Ovary (tissue), 9 donors: ENCODE data around the gene HOXA1. TPM values are rescaled to one million over a fixed set of nuclear protein-coding genes. Genes with fewer than 3 reads are reported as not detected.
A peak's percentile ranks its signal among the peaks of the same experiment; 100 is the strongest.

ENCODE experiments used
- DNase-seq, 5 donors: peaks; one replicate each; pipeline ENCODE4 v3.0.0-alpha.2; 2019 to 2020
- H3K27ac ChIP-seq, 2 donors: fragments of 200-600 bp; one replicate each; pipeline versions ENCODE4 v1.5.1 to v1.8.0; 2019 to 2022
- H3K27me3 ChIP-seq: fragments of 200-600 bp; one replicate; pipeline ENCODE4 v1.8.0; 2022
- H3K36me3 ChIP-seq: fragments of 200-600 bp; sonication (generic); one replicate; pipeline ENCODE4 v1.5.1; 2019
- H3K4me1 ChIP-seq: one replicate; pipeline ENCODE4 v1.8.1; 2013; ENCODE audit warnings: mild to moderate bottlenecking, moderate library complexity; ENCODE audit not compliant: insufficient read depth
- H3K4me3 ChIP-seq: fragments of 200-600 bp; sonication (generic); one replicate; pipeline ENCODE4 v1.5.1; 2017
- H3K9me3 ChIP-seq, 2 donors: fragments of 200-600 bp in 1 of 2; sonication (generic) in 1 of 2; one replicate each; pipeline versions ENCODE4 v1.5.1 to v1.8.1; 2013 to 2019; ENCODE audit warnings: mild to moderate bottlenecking in 1 of 2, moderate library complexity in 1 of 2
- EP300 ChIP-seq: sonication (generic); formaldehyde crosslinking; IDR thresholded peaks from one replicate; pipeline ENCODE4 v1.6.1; 2017; ENCODE audit warnings: antibody characterized with exemption
- POLR2A ChIP-seq: fragments of 450-650 bp; IDR thresholded peaks from one replicate; pipeline ENCODE4 v1.6.1; 2017; ENCODE audit warnings: antibody characterized with exemption, mild to moderate bottlenecking, moderate library complexity
- WGBS, 3 donors: extraction: QIAGEN DNeasy Blood & Tissue Kit in 1 of 3; methylation state at CpG; one replicate each; pipeline versions ENCODE4 v1.1.5 to v1.1.7; 2013 to 2017; 5-methylcytosine and 5-hydroxymethylcytosine counted together
- intact Hi-C, 4 donors: fragments of 100-400 bp; cut with DNase I; formaldehyde crosslinking; loops; one replicate each; pipeline versions ENCODE4 v1.11.0 to v1.15.1; 2022 to 2023
- polyA plus RNA-seq, 2 donors: library from polyadenylated mRNA; stranded (reverse); fragments of 200-250 nt in 1 of 2; fragments of 350-450 nt in 1 of 2; fragmentation: Illumina TruSeq in 1 of 2; extraction: RNeasy Lipid Tissue Mini Kit (QIAGEN cat#74804) in 1 of 2; gene quantifications; one replicate each; pipeline ENCODE4 v1.2.3, GENCODE V29; 2013 to 2014
- total RNA-seq, 7 donors: library from RNA; depleted of rRNA in 2 of 7; stranded (reverse); fragments of >200 nt in 2 of 7; fragmentation: NEBNext Ultra II Directional in 3 of 7; extraction: Animal tissue kit (Norgen Biotek cat#: 25700) in 3 of 7; gene quantifications; one replicate each; pipeline versions ENCODE4 v1.1.0 to v1.2.4, GENCODE V29; 2016 to 2023
- TF ChIP-seq, protein P1 (sequence below), 3 donors: fragments of 450-650 bp in 2 of 3; fragments of 200-600 bp in 1 of 3; IDR thresholded peaks; one replicate each; pipeline versions ENCODE4 v1.5.1 to v1.8.0; 2016 to 2022; ENCODE audit warnings: antibody characterized with exemption in 3 of 3, mild to moderate bottlenecking in 1 of 3
- donor health status: DM: no; HTN: no; CAD: no; lungs with moderate emphysema.
- donor health status: DM: no; HTN: no; CAD: no.
- donor health status: Bipolar disorder and iron deficiency.
- donor health status: DM: yes; HTN: yes; CAD: no.
- donor health status: DM: no; HTN: no; CAD: no.
- donor health status: DM: yes; HTN: yes; CAD: no.

The HOXA1 gene
- total and polyA plus RNA-seq, 9 donors, result 0.23 to 1.5 (median 0.62) TPM

DNA sequence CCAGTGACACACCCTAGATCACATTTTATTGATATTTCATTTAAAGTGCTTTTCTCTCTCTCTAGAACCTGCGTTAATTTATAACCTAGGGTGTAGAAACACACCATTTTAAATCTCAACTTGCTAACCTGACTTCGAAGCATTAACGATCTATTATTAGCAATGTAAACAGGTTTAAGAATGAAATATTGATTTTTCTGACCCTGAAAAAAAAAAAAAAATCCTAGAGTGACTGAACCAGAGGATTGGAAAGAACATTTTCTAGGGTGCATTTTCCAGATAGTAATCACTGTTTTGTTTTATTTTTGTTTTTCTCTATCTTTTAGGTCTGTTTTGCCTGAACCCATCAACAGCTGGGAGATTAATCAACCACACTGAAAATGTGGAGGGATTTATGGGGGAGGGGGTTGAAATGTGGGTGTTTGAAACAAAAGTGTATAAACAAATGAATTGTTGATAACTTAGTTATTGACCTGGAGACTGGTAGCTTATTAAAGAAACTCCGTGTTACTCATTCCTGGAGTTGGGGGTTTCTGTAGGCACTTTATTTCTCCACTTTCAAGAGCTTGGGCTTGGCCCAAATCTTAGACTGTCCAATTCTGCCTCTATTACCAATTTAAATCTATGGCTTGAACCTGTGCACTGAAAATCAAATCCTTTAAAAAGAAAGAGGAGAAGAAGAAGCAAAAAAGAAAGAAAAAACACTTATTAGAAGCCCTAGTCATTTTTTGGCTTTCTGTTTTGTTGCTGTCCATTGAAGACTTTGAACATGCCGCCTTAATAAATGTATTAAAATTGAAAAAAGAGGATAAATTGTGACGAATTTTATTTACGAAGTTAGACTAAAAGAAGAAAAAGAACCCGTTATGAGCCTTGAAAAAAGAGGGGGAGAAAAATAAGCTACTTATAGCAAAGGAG, 3.9 kb upstream of the HOXA1 start:
- H3K27me3 ChIP-seq, result no peaks in the 10 kb centered on the region
- WGBS, 3 donors, result 78 to 85% (median 84%) methylated on average over 8 of the region's 8 CpGs
- intact Hi-C loops, result no loop called here
- no peak overlapping the region for H3K27ac ChIP-seq
- TF ChIP-seq, protein P1, sequence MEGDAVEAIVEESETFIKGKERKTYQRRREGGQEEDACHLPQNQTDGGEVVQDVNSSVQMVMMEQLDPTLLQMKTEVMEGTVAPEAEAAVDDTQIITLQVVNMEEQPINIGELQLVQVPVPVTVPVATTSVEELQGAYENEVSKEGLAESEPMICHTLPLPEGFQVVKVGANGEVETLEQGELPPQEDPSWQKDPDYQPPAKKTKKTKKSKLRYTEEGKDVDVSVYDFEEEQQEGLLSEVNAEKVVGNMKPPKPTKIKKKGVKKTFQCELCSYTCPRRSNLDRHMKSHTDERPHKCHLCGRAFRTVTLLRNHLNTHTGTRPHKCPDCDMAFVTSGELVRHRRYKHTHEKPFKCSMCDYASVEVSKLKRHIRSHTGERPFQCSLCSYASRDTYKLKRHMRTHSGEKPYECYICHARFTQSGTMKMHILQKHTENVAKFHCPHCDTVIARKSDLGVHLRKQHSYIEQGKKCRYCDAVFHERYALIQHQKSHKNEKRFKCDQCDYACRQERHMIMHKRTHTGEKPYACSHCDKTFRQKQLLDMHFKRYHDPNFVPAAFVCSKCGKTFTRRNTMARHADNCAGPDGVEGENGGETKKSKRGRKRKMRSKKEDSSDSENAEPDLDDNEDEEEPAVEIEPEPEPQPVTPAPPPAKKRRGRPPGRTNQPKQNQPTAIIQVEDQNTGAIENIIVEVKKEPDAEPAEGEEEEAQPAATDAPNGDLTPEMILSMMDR (IDR thresholded peaks at IDR 0.05), result no peak
- TF ChIP-seq POLR2A, result no peak
- no peak for TF ChIP-seq EP300
- H3K4me3 ChIP-seq, result no peak overlapping the region
- peaks cover 4% of the 10 kb centered on the region for H3K4me1 ChIP-seq
- no peak for DNase-seq
- H3K9me3 ChIP-seq, result no peaks in the 10 kb centered on the region
- H3K36me3 ChIP-seq, result no peaks in the 10 kb centered on the region

DNA sequence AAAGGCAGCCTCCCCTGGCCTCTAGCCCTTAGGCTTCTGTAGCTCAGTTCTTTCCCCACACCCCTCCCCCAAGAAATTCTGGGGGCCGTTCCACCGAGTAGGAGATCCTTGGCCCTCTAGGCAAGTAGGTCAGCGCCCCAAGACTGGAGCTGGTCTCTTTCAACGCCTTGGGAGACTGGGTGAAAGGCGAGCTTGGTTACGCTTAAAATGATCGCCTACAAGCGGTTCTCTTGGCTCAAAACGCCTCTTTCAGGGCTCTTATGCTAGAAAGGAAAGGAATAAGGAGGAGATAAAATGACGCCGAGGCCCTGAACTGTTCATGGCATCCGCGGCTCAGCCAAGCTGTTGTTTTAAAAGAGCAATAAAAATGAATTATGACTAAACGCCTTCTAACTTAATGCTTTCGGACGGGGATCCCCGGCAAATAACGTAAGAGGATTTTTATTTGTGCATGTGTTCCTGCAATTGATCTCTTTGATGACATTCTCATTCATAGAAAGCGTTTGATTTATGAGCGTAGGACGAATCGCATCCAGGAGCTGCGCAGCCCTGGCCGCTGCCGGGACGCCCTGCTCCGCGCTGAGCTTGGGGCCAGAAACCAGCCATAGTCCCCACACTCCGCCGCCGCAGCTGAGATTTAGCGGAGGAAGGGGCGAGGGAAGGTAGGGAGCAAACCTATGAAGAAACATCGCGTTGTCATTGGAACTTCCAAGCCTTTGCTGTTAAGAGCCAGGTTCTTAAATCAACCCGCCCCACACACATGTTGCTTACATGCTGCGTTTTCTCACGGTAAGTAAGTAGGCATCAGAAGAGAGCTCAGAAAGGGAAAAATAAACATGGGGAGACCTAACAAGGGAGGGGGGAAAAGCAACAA, 3.0 kb upstream of the HOXA1 start:
- TF ChIP-seq, protein P1 (IDR thresholded peaks at IDR 0.05), result no peak
- Histone ChIP-seq H3K4me3 (peak overlapping the region; percentile 32), H3K9me3 (no peaks in the 10 kb centered on the region), H3K27ac (peak overlapping the region in 1 of 2 donors; percentile 34), H3K4me1 (peaks cover 4% of the 10 kb centered on the region), H3K27me3 (no peaks in the 10 kb centered on the region), H3K36me3 (no peaks in the 10 kb centered on the region)
- WGBS, 3 donors, result 16 to 33% (median 23%) methylated on average over 38 of the region's 38 CpGs
- intact Hi-C loops, result no loop called here
- peak in 3 of 5 donors; percentile 51 to 81 (median 55) for DNase-seq

DNA sequence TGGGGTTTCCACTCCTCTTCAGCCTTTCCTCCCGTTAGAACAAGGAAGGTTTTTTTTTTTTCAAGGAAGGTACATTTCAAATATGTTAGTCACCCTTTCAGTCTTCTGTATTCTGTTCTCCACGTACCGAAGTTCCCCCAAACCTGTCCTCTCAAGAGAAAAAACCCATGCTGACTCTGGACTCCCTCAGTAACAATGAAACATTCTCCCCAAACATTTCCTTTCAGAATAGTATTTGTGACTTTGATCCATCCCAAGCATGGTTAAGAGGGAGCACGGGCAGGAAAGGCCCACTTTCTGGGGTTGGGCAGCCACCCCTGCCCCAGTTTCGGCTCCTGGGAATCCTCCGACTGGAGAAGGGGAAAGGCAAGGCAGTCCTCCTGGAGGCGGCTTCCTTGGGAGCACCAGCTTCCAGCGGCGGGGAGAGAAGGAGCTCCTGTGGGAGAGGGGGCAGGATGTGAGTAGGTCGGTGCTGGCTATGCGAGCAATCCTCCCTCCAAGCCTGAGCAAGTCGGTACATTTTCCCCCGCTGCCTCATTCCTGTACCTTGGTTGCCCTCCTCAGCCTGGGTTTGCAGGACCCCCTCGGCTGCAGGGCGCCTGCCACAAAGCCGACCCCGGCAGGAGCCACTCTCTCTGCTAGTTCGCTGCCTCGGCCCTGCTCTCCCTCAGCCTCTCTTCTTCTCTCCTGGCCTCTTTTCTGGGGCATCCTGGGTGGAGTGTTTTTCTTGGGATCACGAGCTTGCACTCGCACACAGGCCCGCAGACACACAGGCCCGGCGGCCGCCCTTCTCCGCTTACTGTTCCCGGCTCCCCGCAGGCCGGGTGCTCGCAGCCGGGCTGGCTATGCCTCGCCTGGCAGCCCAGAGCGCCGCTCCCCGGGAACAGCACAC, 2.1 kb upstream of the HOXA1 start:
- intact Hi-C loops, result no loop called here
- Histone ChIP-seq H3K4me1 (peaks cover 4% of the 10 kb centered on the region), H3K4me3 (peak overlapping the region; percentile 32), H3K27ac (peak overlapping the region in 1 of 2 donors; percentile 34), H3K9me3 (no peaks in the 10 kb centered on the region), H3K27me3 (no peaks in the 10 kb centered on the region), H3K36me3 (no peaks in the 10 kb centered on the region)
- DNase-seq, result peak in 1 of 5 donors; percentile 46
- TF ChIP-seq POLR2A, result no peak
- no peak for TF ChIP-seq EP300
- TF ChIP-seq, protein P1 (IDR thresholded peaks at IDR 0.05), result no peak
- WGBS, 3 donors, result 25 to 28% (median 28%) methylated on average over 35 of the region's 35 CpGs
